SK-N-SH (cell line): Measurements from ENCODE around the gene SNAPC3. TPM values are rescaled to one million over a fixed set of nuclear protein-coding genes. Genes with fewer than 3 reads are reported as not detected.

Experiments
- CTCF ChIA-PET: fragments of 300-600, 350-600 bp; formaldehyde crosslinking; extraction: SDS; loops from one replicate; lab custom pipeline; 2021; lab: Yijun Ruan, JAX
- POLR2A ChIA-PET: fragments of 350-600 bp; sonication (Branson Sonifier 250); formaldehyde crosslinking; extraction: SDS; loops from one replicate; lab custom pipeline; 2020; ENCODE audit warnings: antibody characterized with exemption, inconsistent platforms; lab: Yijun Ruan, JAX
- DNase-seq: peaks from one replicate; pipeline ENCODE4 v3.0.0; 2012
- H2AFZ ChIP-seq: fragments of 200-600 bp; sonication (generic); 2 replicates; pipeline ENCODE4 v1.8.1; 2016; ENCODE audit warnings: antibody characterized with exemption, mild to moderate bottlenecking, low read depth
- H3F3A ChIP-seq: fragments of 200-600 bp; sonication (generic); replicated peaks from 2 replicates; pipeline ENCODE3; 2016; ENCODE audit warnings: antibody characterized with exemption, mild to moderate bottlenecking; ENCODE audit not compliant: insufficient read depth
- H3K27ac ChIP-seq, 2 experiments: fragments of 200-500 bp in 1 of 2; fragments of 200-600 bp in 1 of 2; sonication (Bioruptor generic) in 1 of 2; sonication (generic), shearing (Covaris generic) in 1 of 2; 2 replicates each; pipeline versions ENCODE4 v1.5.1 to v1.6.1; 2014 to 2016; ENCODE audit warnings: low read depth in 2 of 2, inconsistent platforms in 1 of 2, low read length in 1 of 2, mild to moderate bottlenecking in 1 of 2, mixed read lengths in 1 of 2
- H3K27me3 ChIP-seq: fragments of 200-600 bp; sonication (generic), shearing (Covaris generic); 2 replicates; pipeline ENCODE4 v1.6.1; 2016; ENCODE audit warnings: mixed run types; ENCODE audit not compliant: insufficient read depth
- H3K36me3 ChIP-seq, 2 experiments: fragments of 200-500 bp in 1 of 2; fragments of 200-600 bp in 1 of 2; sonication (Bioruptor generic) in 1 of 2; sonication (generic) in 1 of 2; replicated peaks in 1 of 2; 2 replicates each; pipeline versions ENCODE3 to v1.5.1; 2014 to 2016; ENCODE audit warnings: low read length in 1 of 2, mild to moderate bottlenecking in 1 of 2; ENCODE audit not compliant: insufficient read depth in 2 of 2, control insufficient read depth in 1 of 2
- H3K4me1 ChIP-seq, 2 experiments: fragments of 200-500 bp in 1 of 2; fragments of 200-600 bp in 1 of 2; sonication (Bioruptor generic) in 1 of 2; sonication (generic), shearing (Covaris generic) in 1 of 2; 2 replicates each; pipeline versions ENCODE4 v1.5.1 to v1.6.1; 2014 to 2016; ENCODE audit warnings: low read depth in 1 of 2, low read length in 1 of 2, mixed run types in 1 of 2; ENCODE audit not compliant: insufficient read depth in 2 of 2, control insufficient read depth in 1 of 2
- H3K4me2 ChIP-seq: fragments of 200-600 bp; sonication (generic), shearing (Covaris generic); 2 replicates; pipeline ENCODE4 v1.6.1; 2017; ENCODE audit warnings: mixed run types
- H3K4me3 ChIP-seq, 2 experiments: fragments of 200-500 bp in 1 of 2; fragments of 200-600 bp in 1 of 2; sonication (Bioruptor generic) in 1 of 2; sonication (generic), shearing (Covaris generic) in 1 of 2; 2 replicates each; pipeline versions ENCODE4 v1.5.1 to v1.8.1; 2014 to 2016; ENCODE audit warnings: low read depth in 2 of 2, inconsistent platforms in 1 of 2, low read length in 1 of 2, mild to moderate bottlenecking in 1 of 2, mixed read lengths in 1 of 2, moderate library complexity in 1 of 2
- H3K79me2 ChIP-seq: fragments of 200-600 bp; sonication (generic); 2 replicates; pipeline ENCODE4 v1.8.1; 2017; ENCODE audit warnings: mild to moderate bottlenecking; ENCODE audit not compliant: insufficient read depth
- H3K9ac ChIP-seq: fragments of 200-600 bp; sonication (generic); 2 replicates; pipeline ENCODE4 v1.6.1; 2017; ENCODE audit warnings: mixed run types
- H3K9me2 ChIP-seq: fragments of 200-600 bp; sonication (generic); 2 replicates; pipeline ENCODE4 v1.6.1; 2017; ENCODE audit warnings: mixed run types
- H3K9me3 ChIP-seq: fragments of 200-600 bp; sonication (generic); 2 replicates; pipeline ENCODE4 v1.6.1; 2017; ENCODE audit warnings: mixed run types, mild to moderate bottlenecking, moderate library complexity
- H4K20me1 ChIP-seq: fragments of 200-600 bp; sonication (generic); 2 replicates; pipeline ENCODE4 v1.6.1; 2017; ENCODE audit warnings: mild to moderate bottlenecking, mixed run types; ENCODE audit not compliant: insufficient read depth
- CHD2 ChIP-seq: fragments of 150-350 bp; IDR thresholded peaks from 2 replicates; pipeline ENCODE4 v1.6.1; 2018; ENCODE audit warnings: low read length; ENCODE audit not compliant: partially characterized antibody
- ELF1 ChIP-seq: IDR thresholded peaks from 2 replicates; pipeline ENCODE4 v1.4.0; 2012
- FOXJ3 ChIP-seq: sonication (generic); formaldehyde crosslinking; IDR thresholded peaks from 2 replicates; pipeline ENCODE4 v1.5.1; 2020; ENCODE audit warnings: mild to moderate bottlenecking, missing genetic modification reagents
- GABPA ChIP-seq: IDR thresholded peaks from 2 replicates; pipeline ENCODE4 v1.4.0; 2012; ENCODE audit warnings: low read depth, mild to moderate bottlenecking
- GATA2 ChIP-seq: sonication (generic); formaldehyde crosslinking; IDR thresholded peaks from 2 replicates; pipeline ENCODE4 v1.5.0; 2020; ENCODE audit warnings: mild to moderate bottlenecking, missing genetic modification reagents
- MEF2A ChIP-seq: IDR thresholded peaks from 2 replicates; pipeline ENCODE4 v1.4.0; 2012; ENCODE audit warnings: low read depth, borderline replicate concordance
- NFIC ChIP-seq: IDR thresholded peaks from 2 replicates; pipeline ENCODE4 v1.4.0; 2012; ENCODE audit warnings: borderline replicate concordance
- NRF1 ChIP-seq: IDR thresholded peaks from 2 replicates; pipeline ENCODE4 v1.6.1; 2012; ENCODE audit warnings: low read depth, mild to moderate bottlenecking, low read length
- RFX5 ChIP-seq: IDR thresholded peaks from 2 replicates; pipeline ENCODE4 v1.6.1; 2012; ENCODE audit warnings: mild to moderate bottlenecking, improper control_type of control experiment, low read length
- TCF12 ChIP-seq: IDR thresholded peaks from 2 replicates; pipeline ENCODE4 v1.4.0; 2012
- TEAD4 ChIP-seq: IDR thresholded peaks from 2 replicates; pipeline ENCODE4 v1.4.0; 2012; ENCODE audit warnings: mild to moderate bottlenecking, borderline replicate concordance; ENCODE audit not compliant: insufficient read depth
- WGBS: methylation state at CpG from one replicate; pipeline ENCODE4 v1.1.6; 2017; ENCODE audit warnings: low lambda C conversion rate; 5-methylcytosine and 5-hydroxymethylcytosine counted together
- polyA plus RNA-seq, 3 experiments: library from polyadenylated mRNA; depleted of rRNA; stranded (reverse); fragments of >200 nt; gene quantifications; 2 replicates each; pipeline ENCODE4 v1.2.3, GENCODE V29; 2012
- TF ChIP-seq, protein P1 (sequence below): fragments of 200-600 bp; sonication (generic); IDR thresholded peaks from 2 replicates; pipeline ENCODE4 v1.6.1; 2017; ENCODE audit warnings: antibody characterized with exemption, mild to moderate bottlenecking, moderate library complexity
- TF ChIP-seq, protein P2 (sequence below): IDR thresholded peaks from 2 replicates; pipeline ENCODE4 v1.4.0; 2012; ENCODE audit warnings: low read depth
- TF ChIP-seq, protein P3 (sequence below): fragments of 150-350 bp; IDR thresholded peaks from 2 replicates; pipeline ENCODE4 v1.6.1; 2016; ENCODE audit warnings: mild to moderate bottlenecking, low read depth, low read length
- TF ChIP-seq, protein P4 (sequence below): IDR thresholded peaks from 2 replicates; pipeline ENCODE4 v1.4.0; 2012; ENCODE audit warnings: low read depth, borderline replicate concordance

The SNAPC3 gene
- polyA plus RNA-seq, 1 of the 3 experiments (the other 2 are of a cell fraction): 20.6 TPM

DNA sequence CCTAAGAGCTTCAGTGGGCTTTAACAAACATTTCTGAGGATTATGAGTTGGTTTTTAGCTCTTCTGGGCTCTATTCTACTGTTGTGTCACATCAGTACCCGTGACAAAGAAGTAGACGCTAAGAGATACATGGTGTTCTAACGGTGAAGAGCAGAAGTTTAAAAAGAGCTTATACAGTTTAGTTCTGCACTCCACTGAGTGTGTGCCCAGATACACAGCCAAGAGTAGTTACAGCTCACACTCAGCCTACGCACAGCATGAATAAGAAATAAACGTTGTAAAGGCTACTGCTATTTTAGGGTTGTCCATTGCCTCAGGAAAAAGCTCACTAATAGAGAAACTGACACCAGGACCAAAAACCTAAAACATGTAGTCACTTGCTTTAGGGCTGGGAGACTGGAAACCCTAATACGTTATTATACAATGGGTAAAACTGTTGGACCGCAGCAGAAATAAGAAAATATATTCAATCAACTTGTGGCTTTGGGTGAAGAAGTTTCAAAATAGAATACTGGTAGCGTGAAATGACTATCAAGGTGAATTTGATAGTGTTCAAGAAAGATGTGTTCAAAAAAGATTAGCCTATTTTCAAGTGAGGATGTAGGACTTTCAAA is 53.4 kb downstream of the SNAPC3 start:
- WGBS: 91% methylated on average over 8 of the region's 8 CpGs
- H3K79me2 ChIP-seq: no peaks in the 10 kb centered on the region; the same call in 1 of the 2 replicates
- no peak overlapping the region for H3K27ac ChIP-seq
- H3K4me2 ChIP-seq: no peak overlapping the region
- DNase-seq: no peak
- no peaks in the 10 kb centered on the region for H4K20me1 ChIP-seq
- no peaks in the 10 kb centered on the region; the same call in 1 of the 2 replicates for H3K9me2 ChIP-seq
- H3K4me3 ChIP-seq: no peak overlapping the region
- peaks cover 14% of the 10 kb centered on the region for H3F3A ChIP-seq
- no peaks in the 10 kb centered on the region for H3K9me3 ChIP-seq
- H3K36me3 ChIP-seq: peaks cover 60 to 74% of the 10 kb centered on the region in 2 experiments
- no peak for TF ChIP-seq TCF12
- no peak for TF ChIP-seq CHD2
- no peak for TF ChIP-seq MEF2A
- TF ChIP-seq GATA2 (CRISPR knock-in tag): no peak
- TF ChIP-seq NRF1: no peak
- TF ChIP-seq, protein P1, sequence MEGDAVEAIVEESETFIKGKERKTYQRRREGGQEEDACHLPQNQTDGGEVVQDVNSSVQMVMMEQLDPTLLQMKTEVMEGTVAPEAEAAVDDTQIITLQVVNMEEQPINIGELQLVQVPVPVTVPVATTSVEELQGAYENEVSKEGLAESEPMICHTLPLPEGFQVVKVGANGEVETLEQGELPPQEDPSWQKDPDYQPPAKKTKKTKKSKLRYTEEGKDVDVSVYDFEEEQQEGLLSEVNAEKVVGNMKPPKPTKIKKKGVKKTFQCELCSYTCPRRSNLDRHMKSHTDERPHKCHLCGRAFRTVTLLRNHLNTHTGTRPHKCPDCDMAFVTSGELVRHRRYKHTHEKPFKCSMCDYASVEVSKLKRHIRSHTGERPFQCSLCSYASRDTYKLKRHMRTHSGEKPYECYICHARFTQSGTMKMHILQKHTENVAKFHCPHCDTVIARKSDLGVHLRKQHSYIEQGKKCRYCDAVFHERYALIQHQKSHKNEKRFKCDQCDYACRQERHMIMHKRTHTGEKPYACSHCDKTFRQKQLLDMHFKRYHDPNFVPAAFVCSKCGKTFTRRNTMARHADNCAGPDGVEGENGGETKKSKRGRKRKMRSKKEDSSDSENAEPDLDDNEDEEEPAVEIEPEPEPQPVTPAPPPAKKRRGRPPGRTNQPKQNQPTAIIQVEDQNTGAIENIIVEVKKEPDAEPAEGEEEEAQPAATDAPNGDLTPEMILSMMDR: no peak
- TF ChIP-seq ELF1: no peak
- no peak for TF ChIP-seq TEAD4
- no peak for TF ChIP-seq GABPA
- TF ChIP-seq RFX5: no peak
- H3K9ac ChIP-seq: no peak overlapping the region
- H3K27me3 ChIP-seq: no peaks in the 10 kb centered on the region
- ChIA-PET CTCF (interaction anchor here (1.1 to 2.7 kb wide), 3 partner anchors 10 to 35 kb away, joined by 3 to 8 read pairs (median 5); partner anchors contain the start of gene PSIP1), POLR2A (no interaction called here)
- no peak overlapping the region for H2AFZ ChIP-seq
- H3K4me1 ChIP-seq: no peaks in the 10 kb centered on the region; a peak in 1 of 4 replicates

DNA sequence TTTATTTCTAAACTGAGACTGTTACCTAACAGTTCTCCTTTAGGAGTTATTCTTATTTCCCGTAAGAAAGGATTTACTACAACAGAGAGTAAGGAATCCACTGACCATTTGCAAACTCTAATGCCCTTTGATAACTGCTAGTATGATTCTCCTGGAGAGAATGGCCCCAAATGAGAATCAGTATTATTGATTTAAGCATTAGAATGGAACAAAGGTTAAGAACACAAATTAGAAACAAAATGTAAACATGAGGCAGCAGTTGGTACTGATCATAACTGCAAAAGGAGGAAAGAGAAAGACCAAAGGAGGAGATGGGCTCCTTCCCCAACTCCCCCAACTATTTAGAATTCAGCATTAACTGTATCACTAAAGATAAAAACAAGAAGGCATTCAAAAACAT is 57.4 kb downstream of the SNAPC3 start:
- Histone ChIP-seq H3K4me1 (peaks cover 0 to 4% of the 10 kb centered on the region in 2 experiments; a peak in 2 of 4 replicates), H3K27ac (no peak overlapping the region), H3K9me2 (no peaks in the 10 kb centered on the region; the same call in 1 of the 2 replicates), H4K20me1 (no peaks in the 10 kb centered on the region), H3K4me3 (no peak overlapping the region), H3K9ac (no peak overlapping the region), H3K27me3 (no peaks in the 10 kb centered on the region), H3K79me2 (no peaks in the 10 kb centered on the region; the same call in 1 of the 2 replicates), H2AFZ (no peak overlapping the region), H3K9me3 (no peaks in the 10 kb centered on the region), H3K36me3 (peaks cover 53 to 56% of the 10 kb centered on the region in 2 experiments), H3K4me2 (no peak overlapping the region), H3F3A (peaks cover 16% of the 10 kb centered on the region)
- TF ChIP-seq, protein P2, sequence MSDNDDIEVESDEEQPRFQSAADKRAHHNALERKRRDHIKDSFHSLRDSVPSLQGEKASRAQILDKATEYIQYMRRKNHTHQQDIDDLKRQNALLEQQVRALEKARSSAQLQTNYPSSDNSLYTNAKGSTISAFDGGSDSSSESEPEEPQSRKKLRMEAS: no peak
- TF ChIP-seq, protein P3, sequence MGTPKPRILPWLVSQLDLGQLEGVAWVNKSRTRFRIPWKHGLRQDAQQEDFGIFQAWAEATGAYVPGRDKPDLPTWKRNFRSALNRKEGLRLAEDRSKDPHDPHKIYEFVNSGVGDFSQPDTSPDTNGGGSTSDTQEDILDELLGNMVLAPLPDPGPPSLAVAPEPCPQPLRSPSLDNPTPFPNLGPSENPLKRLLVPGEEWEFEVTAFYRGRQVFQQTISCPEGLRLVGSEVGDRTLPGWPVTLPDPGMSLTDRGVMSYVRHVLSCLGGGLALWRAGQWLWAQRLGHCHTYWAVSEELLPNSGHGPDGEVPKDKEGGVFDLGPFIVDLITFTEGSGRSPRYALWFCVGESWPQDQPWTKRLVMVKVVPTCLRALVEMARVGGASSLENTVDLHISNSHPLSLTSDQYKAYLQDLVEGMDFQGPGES: no peak
- TF ChIP-seq, protein P4, sequence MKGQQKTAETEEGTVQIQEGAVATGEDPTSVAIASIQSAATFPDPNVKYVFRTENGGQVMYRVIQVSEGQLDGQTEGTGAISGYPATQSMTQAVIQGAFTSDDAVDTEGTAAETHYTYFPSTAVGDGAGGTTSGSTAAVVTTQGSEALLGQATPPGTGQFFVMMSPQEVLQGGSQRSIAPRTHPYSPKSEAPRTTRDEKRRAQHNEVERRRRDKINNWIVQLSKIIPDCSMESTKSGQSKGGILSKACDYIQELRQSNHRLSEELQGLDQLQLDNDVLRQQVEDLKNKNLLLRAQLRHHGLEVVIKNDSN: no peak
- TF ChIP-seq FOXJ3: no peak
- TF ChIP-seq NRF1: no peak
- no peak for TF ChIP-seq NFIC
- DNase-seq: no peak
- ChIA-PET POLR2A (no interaction called here), CTCF (interaction anchor here (0.9 kb wide), 1 partner anchor 126 kb away, joined by 3 read pairs; no protein-coding TSS in a partner anchor)
- 94% methylated on average over 1 of the region's 1 CpG for WGBS
